K562 (cell line): ENCODE data around the gene FPGS. TPM values are rescaled to one million over a fixed set of nuclear protein-coding genes. Genes with fewer than 3 reads are reported as not detected.
A peak's percentile ranks its signal among the peaks of the same experiment; 100 is the strongest.

Source experiments
- E2F3 ChIP-seq: fragments of 250-450 bp; sonication (Bioruptor Pico); IDR thresholded peaks from 2 replicates; pipeline ENCODE4 v1.4.0; 2020; ENCODE audit warnings: mild to moderate bottlenecking
- ELK1 ChIP-seq: sonication (generic); formaldehyde crosslinking; IDR thresholded peaks from 2 replicates; pipeline ENCODE4 v1.8.1; 2022; ENCODE audit warnings: missing genetic modification reagents
- FIP1L1 ChIP-seq: fragments of 200-400 bp; formaldehyde crosslinking; IDR thresholded peaks from 2 replicates; pipeline ENCODE4 v1.6.1; 2018; ENCODE audit warnings: mild to moderate bottlenecking, low read depth, low read length; ENCODE audit not compliant: poor library complexity, severe bottlenecking
- SMAD4 ChIP-seq: fragments of 250-450 bp; sonication (Bioruptor Pico); conservative IDR thresholded peaks from 2 replicates; pipeline ENCODE4 v1.8.0; 2021; ENCODE audit warnings: inconsistent platforms, mild to moderate bottlenecking, moderate library complexity
- SRSF9 ChIP-seq: fragments of 200-400 bp; formaldehyde crosslinking; IDR thresholded peaks from 2 replicates; pipeline ENCODE4 v1.6.1; 2017; ENCODE audit warnings: low read depth, low read length, borderline replicate concordance
- TEAD4 ChIP-seq, 2 experiments: sonication (generic) in 1 of 2; formaldehyde crosslinking in 1 of 2; IDR thresholded peaks; 2 replicates each; pipeline versions ENCODE4 v1.6.1 to v1.8.0; 2012 to 2022; ENCODE audit warnings: borderline replicate concordance in 1 of 2, inconsistent platforms in 1 of 2, low read length in 1 of 2, mild to moderate bottlenecking in 1 of 2, missing genetic modification reagents in 1 of 2
- U2AF1 ChIP-seq: fragments of 200-400 bp; formaldehyde crosslinking; optimal IDR thresholded peaks from 2 replicates; pipeline ENCODE3; 2017; ENCODE audit warnings: mild to moderate bottlenecking, low read depth, low read length, moderate library complexity
- U2AF2 ChIP-seq: fragments of 200-400 bp; formaldehyde crosslinking; optimal IDR thresholded peaks from 2 replicates; pipeline ENCODE3; 2017; ENCODE audit warnings: low read depth, mild to moderate bottlenecking, low read length
- ZNF318 ChIP-seq, 2 experiments: fragments of 450-650 bp; IDR thresholded peaks; 2 replicates each; pipeline ENCODE4 v1.6.1; 2016; ENCODE audit warnings: mild to moderate bottlenecking in 2 of 2, borderline replicate concordance in 1 of 2, low read depth in 1 of 2, moderate library complexity in 1 of 2
- ZNF639 ChIP-seq, 2 experiments: fragments of 200-800 bp in 1 of 2; sonication (Bioruptor generic) in 1 of 2; sonication (generic) in 1 of 2; formaldehyde crosslinking in 1 of 2; IDR thresholded peaks in 1 of 2; conservative IDR thresholded peaks in 1 of 2; 2 replicates each; pipeline versions ENCODE4 v1.5.0 to v1.6.1; 2016 to 2020; ENCODE audit warnings: missing compliant biosample characterization in 1 of 2, missing genetic modification characterization in 1 of 2, missing genetic modification reagents in 1 of 2
- ZNF764 ChIP-seq: fragments of 250-450 bp; sonication (Bioruptor Pico); IDR thresholded peaks from 2 replicates; pipeline ENCODE4 v1.4.0; 2020; ENCODE audit warnings: low read depth, mild to moderate bottlenecking, moderate library complexity
- polyA plus RNA-seq, 8 experiments: library from polyadenylated mRNA; depleted of rRNA in 4 of 8; stranded (reverse) in 5 of 8; unstranded in 3 of 8; fragments of >200 nt; fragmentation: Nextera tagmentation in 2 of 8; fragmentation: Illumina TruSeq in 1 of 8; extraction: Ambion mirVana in 2 of 8; extraction: Trizol in 1 of 8; gene quantifications; 2 replicates each; pipeline versions ENCODE4 v1.2.1 to v1.2.3, GENCODE V29; 2011 to 2014; ENCODE audit warnings: inconsistent platforms in 1 of 8, missing spikeins in 1 of 8
- total RNA-seq, 7 experiments: library from RNA; depleted of rRNA in 6 of 7; stranded (reverse); fragments of >200 nt in 6 of 7; fragmentation: Illumina TruSeq in 2 of 7; extraction: Trizol in 2 of 7; gene quantifications; 2 replicates each; pipeline versions ENCODE4 v1.2.1 to v1.2.3, GENCODE V29; 2011 to 2021; ENCODE audit warnings: low replicate concordance in 1 of 7

FPGS gene
- total and polyA plus RNA-seq, 9 of the 15 experiments (the other 6 are each of a cell fraction or from before 2014, with no cell fraction given): 0.84 to 86.4 (median 59.2) TPM

GRCh38 chr9:127770905-127771569, 31.6 kb upstream of the FPGS start (continued):
- TF ChIP-seq ZNF318 (IDR thresholded peaks at IDR 0.05; ENCODE audit: borderline replicate concordance in 1 of 2, low read depth in 1 of 2) (no peak), U2AF1 (no peak), ELK1 (CRISPR knock-in tag) (no peak), ZNF639 (CRISPR knock-in tag; conservative IDR thresholded peaks at IDR 0.05 in 1 of 2, IDR thresholded peaks at IDR 0.05 in 1 of 2) (no peak), E2F3 (CRISPR knock-in tag) (no peak), TEAD4 (IDR thresholded peaks at IDR 0.05; ENCODE audit: low read length) (peak; percentile 53; the same call in 1 of the 2 replicates), TEAD4 (CRISPR knock-in tag; IDR thresholded peaks at IDR 0.05; ENCODE audit: borderline replicate concordance) (no peak), SRSF9 (no peak), SMAD4 (no peak), U2AF2 (no peak), FIP1L1 (peak; percentile 47), ZNF764 (no peak)
